SIG-M5 treated with dmso at 0.1 percent for 504 hours (cell line): ENCODE measurements around the gene EIF2B4.

ENCODE experiments used
- DNase-seq: peaks from one replicate; lab custom pipeline; 2025; ENCODE audit not compliant: unreplicated experiment; lab: John Stamatoyannopoulos, UW

Gene EIF2B4

GRCh38 chr2:27370026-27370815, at the start of gene EIF2B4, which contains the start of gene SNX17:
EIF2B4 (minus strand) TSS chr2:27370338; CDS start chr2:27370314, 24 bp downstream.
SNX17 (plus strand) TSS chr2:27370616; CDS start chr2:27370744, 128 bp downstream.
- peak; percentile 99 for DNase-seq

GRCh38 chr2:27416151-27416550, 46.0 kb upstream of the EIF2B4 start:
- no peak for DNase-seq

GRCh38 chr2:27412419-27413152, 42.4 kb upstream of the EIF2B4 start:
- DNase-seq = no peak

GRCh38 chr2:27409321-27410073, 39.4 kb upstream of the EIF2B4 start, which contains the start of gene PPM1G:
PPM1G (minus strand) TSS chr2:27409591; CDS start chr2:27409422, 169 bp downstream.
- peak; percentile 95 for DNase-seq

- DNase-seq = peak; percentile 46
These were observed 38.6 kb upstream of the EIF2B4 start for GRCh38 chr2:27408601-27409320.

GRCh38 chr2:27407798-27408491, 37.8 kb upstream of the EIF2B4 start:
- DNase-seq = peak; percentile 45

- no peak for DNase-seq
These were observed 30.4 kb upstream of the EIF2B4 start for GRCh38 chr2:27400348-27401135.

- DNase-seq = no peak
These were observed 28.8 kb upstream of the EIF2B4 start for GRCh38 chr2:27398962-27399361.

GRCh38 chr2:27393225-27393624, 23.1 kb upstream of the EIF2B4 start:
- no peak for DNase-seq

- DNase-seq = no peak
These were observed 20.9 kb upstream of the EIF2B4 start for GRCh38 chr2:27390822-27391679.

- no peak for DNase-seq
These were observed 11.5 kb upstream of the EIF2B4 start for GRCh38 chr2:27381577-27382181.

- peak; percentile 93 for DNase-seq
These were observed 10.7 kb upstream of the EIF2B4 start, which contains the start of gene ZNF513 for GRCh38 chr2:27380626-27381545. ZNF513 (minus strand) TSS chr2:27380734; CDS start chr2:27380526, 208 bp downstream.

GRCh38 chr2:27379836-27380625, 9.9 kb upstream of the EIF2B4 start:
- DNase-seq = peak; percentile 65

GRCh38 chr2:27379383-27379835, 9.3 kb upstream of the EIF2B4 start:
- peak; percentile 30 for DNase-seq

GRCh38 chr2:27378809-27379290, 8.7 kb upstream of the EIF2B4 start:
- no peak for DNase-seq
